OCI-LY1 (cell line): ENCODE results near the gene RAB11B.
"Not testable (repeated sequence)": the region's sequence is repeated elsewhere in the genome, so short reads cannot be mapped to it uniquely, and the experiment has no call there.

Experiments
- H2AFZ ChIP-seq: fragments of 200-600 bp; sonication (generic), shearing (Covaris generic); 2 replicates; pipeline ENCODE4 v1.6.0; 2014; ENCODE audit warnings: antibody characterized with exemption, mild to moderate bottlenecking, low read length
- H3F3A ChIP-seq: fragments of 200-600 bp; sonication (generic), shearing (Covaris generic); 2 replicates; pipeline ENCODE4 v1.6.0; 2014; ENCODE audit warnings: mild to moderate bottlenecking, antibody characterized with exemption, low read length, moderate library complexity; ENCODE audit not compliant: insufficient read depth
- H3K27ac ChIP-seq: fragments of 200-600 bp; sonication (generic); 2 replicates; pipeline ENCODE4 v1.5.1; 2014; ENCODE audit warnings: low read length, mixed run types, mild to moderate bottlenecking, low read depth; ENCODE audit not compliant: poor library complexity, severe bottlenecking
- H3K27me3 ChIP-seq: fragments of 200-600 bp; sonication (generic); 2 replicates; pipeline ENCODE4 v1.6.0; 2014; ENCODE audit warnings: antibody characterized with exemption, mild to moderate bottlenecking, low read length, moderate library complexity; ENCODE audit not compliant: insufficient read depth
- H3K36me3 ChIP-seq: fragments of 200-600 bp; sonication (generic); 2 replicates; pipeline ENCODE4 v1.6.1; 2014; ENCODE audit warnings: mild to moderate bottlenecking, antibody characterized with exemption, low read length, moderate library complexity, mixed read lengths; ENCODE audit not compliant: insufficient read depth
- H3K4me1 ChIP-seq: fragments of 200-600 bp; sonication (generic); 2 replicates; pipeline ENCODE4 v1.5.1; 2014; ENCODE audit warnings: mild to moderate bottlenecking, low read length, moderate library complexity; ENCODE audit not compliant: insufficient read depth, severe bottlenecking
- H3K4me2 ChIP-seq: fragments of 200-600 bp; sonication (generic), shearing (Covaris generic); 2 replicates; pipeline ENCODE4 v1.6.1; 2014; ENCODE audit warnings: low read length
- H3K4me3 ChIP-seq: fragments of 200-600 bp; sonication (generic); 2 replicates; pipeline ENCODE4 v1.5.1; 2014; ENCODE audit warnings: low read length, low read depth, mild to moderate bottlenecking, mixed read lengths; ENCODE audit not compliant: poor library complexity, severe bottlenecking
- H3K79me2 ChIP-seq: fragments of 200-600 bp; shearing (Covaris generic); 2 replicates; pipeline ENCODE4 v1.6.1; 2016; ENCODE audit warnings: mixed run types, low read length, mixed read lengths; ENCODE audit not compliant: insufficient read depth
- H3K9ac ChIP-seq: fragments of 200-600 bp; sonication (generic), shearing (Covaris generic); 2 replicates; pipeline ENCODE4 v1.6.1; 2014; ENCODE audit warnings: mild to moderate bottlenecking, low read length, mixed read lengths
- H3K9me2 ChIP-seq: fragments of 200-600 bp; sonication (generic), shearing (Covaris generic); 2 replicates; pipeline ENCODE4 v1.6.1; 2014; ENCODE audit warnings: low read depth, mild to moderate bottlenecking, low read length, mixed read lengths
- H3K9me3 ChIP-seq: fragments of 200-600 bp; shearing (Covaris generic); 2 replicates; pipeline ENCODE4 v1.6.1; 2014; ENCODE audit warnings: low read length, mixed read lengths
- H4K20me1 ChIP-seq: fragments of 200-600 bp; sonication (generic), shearing (Covaris generic); 2 replicates; pipeline ENCODE4 v1.6.0; 2016; ENCODE audit warnings: mild to moderate bottlenecking, low read length; ENCODE audit not compliant: insufficient read depth
- EZH2 ChIP-seq: fragments of 200-600 bp; sonication (generic), shearing (Covaris generic); IDR thresholded peaks from 2 replicates; pipeline ENCODE4 v1.8.0; 2017; ENCODE audit warnings: borderline replicate concordance, mixed run types, mild to moderate bottlenecking, antibody characterized with exemption, low read length, moderate library complexity, mixed read lengths
- TF ChIP-seq, protein P1 (sequence below): fragments of 200-600 bp; sonication (generic), shearing (Covaris generic); IDR thresholded peaks from 2 replicates; pipeline ENCODE4 v1.5.1; 2017; ENCODE audit warnings: mild to moderate bottlenecking, antibody characterized with exemption, low read length, moderate library complexity, mixed read lengths

Gene RAB11B

DNA sequence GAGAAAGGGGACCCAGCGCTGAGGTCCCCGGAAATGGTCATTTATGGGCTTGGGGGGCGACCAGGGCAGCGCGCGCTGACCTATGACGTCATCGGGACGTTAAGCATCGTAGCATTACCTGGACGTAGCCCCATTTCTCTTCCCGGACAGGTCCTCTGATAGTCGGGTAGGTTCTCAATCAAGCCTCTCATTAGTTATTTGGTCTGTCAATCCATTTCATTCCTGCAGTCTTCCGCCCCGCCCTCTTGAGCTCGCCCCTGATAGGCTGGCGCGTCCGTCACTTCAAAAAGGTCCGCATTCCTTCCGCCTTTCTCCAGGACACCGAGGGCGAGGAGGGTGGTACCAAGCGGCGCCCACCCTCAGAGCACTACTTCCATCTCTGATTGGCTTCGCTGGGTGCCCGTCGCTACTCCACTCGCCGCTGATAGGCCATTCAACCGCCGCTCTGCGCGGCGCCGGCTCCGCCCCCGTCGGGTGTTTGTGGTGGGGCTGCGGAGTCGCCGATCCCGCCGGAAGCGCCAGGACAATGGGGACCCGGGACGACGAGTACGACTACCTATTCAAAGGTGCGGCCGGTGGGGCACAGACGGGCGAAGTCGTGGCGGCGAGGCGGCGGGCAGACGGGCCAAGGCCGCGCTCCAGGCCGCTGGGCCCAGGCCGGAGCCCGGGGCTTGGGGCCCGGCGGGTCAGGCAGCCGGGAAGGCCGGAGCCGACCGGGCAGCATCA, at the start of gene RAB11B:
Gene RAB11B (plus strand): TSS at position 470 of the 726 bp plus-strand sequence. CDS start 57 bp downstream, at position 527.
- Histone ChIP-seq H3K27me3 (no peaks in the 10 kb centered on the region), H3K9ac (peak within 1 kb of the TSS; percentile 95), H4K20me1 (no peaks in the 10 kb centered on the region), H3K27ac (peak within 1 kb of the TSS; percentile 82), H3K9me2 (no peaks in the 10 kb centered on the region), H3K4me3 (peak within 1 kb of the TSS; percentile 85), H3K79me2 (0 out of 2 replicates have a peak, but pooled peaks cover 3% of the 10 kb centered on the region), H3K36me3 (peaks cover 3% of the 10 kb centered on the region; the same call in 1 of the 2 replicates), H3K9me3 (no peaks in the 10 kb centered on the region), H2AFZ (peak within 1 kb of the TSS; percentile 48; the same call in 1 of the 2 replicates), H3F3A (0 out of 2 replicates have a peak, but pooled peaks cover 3% of the 10 kb centered on the region), H3K4me1 (peaks cover 27% of the 10 kb centered on the region), H3K4me2 (peak within 1 kb of the TSS; percentile 75)
- TF ChIP-seq EZH2: no peak
- TF ChIP-seq, protein P1, sequence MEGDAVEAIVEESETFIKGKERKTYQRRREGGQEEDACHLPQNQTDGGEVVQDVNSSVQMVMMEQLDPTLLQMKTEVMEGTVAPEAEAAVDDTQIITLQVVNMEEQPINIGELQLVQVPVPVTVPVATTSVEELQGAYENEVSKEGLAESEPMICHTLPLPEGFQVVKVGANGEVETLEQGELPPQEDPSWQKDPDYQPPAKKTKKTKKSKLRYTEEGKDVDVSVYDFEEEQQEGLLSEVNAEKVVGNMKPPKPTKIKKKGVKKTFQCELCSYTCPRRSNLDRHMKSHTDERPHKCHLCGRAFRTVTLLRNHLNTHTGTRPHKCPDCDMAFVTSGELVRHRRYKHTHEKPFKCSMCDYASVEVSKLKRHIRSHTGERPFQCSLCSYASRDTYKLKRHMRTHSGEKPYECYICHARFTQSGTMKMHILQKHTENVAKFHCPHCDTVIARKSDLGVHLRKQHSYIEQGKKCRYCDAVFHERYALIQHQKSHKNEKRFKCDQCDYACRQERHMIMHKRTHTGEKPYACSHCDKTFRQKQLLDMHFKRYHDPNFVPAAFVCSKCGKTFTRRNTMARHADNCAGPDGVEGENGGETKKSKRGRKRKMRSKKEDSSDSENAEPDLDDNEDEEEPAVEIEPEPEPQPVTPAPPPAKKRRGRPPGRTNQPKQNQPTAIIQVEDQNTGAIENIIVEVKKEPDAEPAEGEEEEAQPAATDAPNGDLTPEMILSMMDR: no peak

DNA sequence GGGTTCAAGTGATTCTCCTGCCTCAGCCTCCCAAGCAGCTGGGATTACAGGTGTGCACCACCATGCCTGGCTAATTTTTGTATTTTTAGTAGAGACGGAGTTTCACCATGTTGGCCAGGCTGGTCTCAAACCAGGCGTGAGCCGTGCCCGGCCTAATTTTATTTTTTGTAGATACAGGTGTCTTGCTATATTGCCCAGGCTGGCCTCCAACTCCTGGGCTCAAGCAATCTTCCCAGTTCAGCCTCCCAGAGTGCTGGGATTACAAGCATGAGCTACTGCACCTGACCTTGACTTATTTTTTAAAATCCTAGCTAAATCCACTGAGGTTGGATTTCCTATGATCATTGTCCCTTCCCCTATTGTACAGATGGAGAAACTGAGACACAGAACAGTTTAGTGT, 48.7 kb upstream of the RAB11B start:
- H3K36me3 ChIP-seq, H2AFZ ChIP-seq, H3K9me3 ChIP-seq, H3K4me1 ChIP-seq, H4K20me1 ChIP-seq, H3K27me3 ChIP-seq, H3F3A ChIP-seq, H3K79me2 ChIP-seq, H3K4me3 ChIP-seq, H3K9me2 ChIP-seq, H3K27ac ChIP-seq, H3K9ac ChIP-seq, H3K4me2 ChIP-seq: not testable (repeated sequence)

- Histone ChIP-seq H3K4me2 (no peak overlapping the region), H2AFZ (no peak overlapping the region), H3K9ac (no peak overlapping the region)
Observed at GRCh38 chr19:8342316-8342683, 47.9 kb upstream of the RAB11B start.

More at GRCh38 chr19:8342316-8342683, 47.9 kb upstream of the RAB11B start:
- Histone ChIP-seq H3K27ac (no peak overlapping the region), H3K9me3 (no peaks in the 10 kb centered on the region), H3K36me3 (no peaks in the 10 kb centered on the region), H3K9me2 (no peaks in the 10 kb centered on the region), H4K20me1 (no peaks in the 10 kb centered on the region), H3K27me3 (0 out of 2 replicates have a peak, but pooled peaks cover 7% of the 10 kb centered on the region), H3F3A (no peaks in the 10 kb centered on the region), H3K4me1 (peaks cover 5% of the 10 kb centered on the region), H3K79me2 (no peaks in the 10 kb centered on the region), H3K4me3 (no peak overlapping the region)
- TF ChIP-seq EZH2: no peak
- TF ChIP-seq, protein P1: no peak
